Duodenal mucosa (tissue), 2 donors: ENCODE measurements around the gene ZNF718.
"Not testable (repeated sequence)": the region's sequence is repeated elsewhere in the genome, so short reads cannot be mapped to it uniquely, and the experiment has no call there.

Experiments
- H3K27ac ChIP-seq: one replicate; pipeline ENCODE4 v1.7.0; 2013; ENCODE audit warnings: low read depth, low read length
- H3K27me3 ChIP-seq, 2 donors: one replicate each; pipeline ENCODE4 v1.7.0; 2013; ENCODE audit warnings: low read length in 2 of 2, control low read depth in 1 of 2; ENCODE audit not compliant: insufficient read depth in 2 of 2, control insufficient read depth in 1 of 2
- H3K36me3 ChIP-seq, 2 donors: one replicate each; pipeline ENCODE4 v1.7.0; 2013; ENCODE audit warnings: low read length in 2 of 2, control low read depth in 1 of 2; ENCODE audit not compliant: insufficient read depth in 2 of 2, control insufficient read depth in 1 of 2
- H3K4me1 ChIP-seq, 2 donors: one replicate each; pipeline ENCODE4 v1.7.0; 2013; ENCODE audit warnings: low read length in 2 of 2, control low read depth in 1 of 2; ENCODE audit not compliant: insufficient read depth in 2 of 2, control insufficient read depth in 1 of 2
- H3K4me3 ChIP-seq, 2 donors: one replicate each; pipeline ENCODE4 v1.7.0; 2013; ENCODE audit warnings: low read length in 2 of 2, low read depth in 1 of 2
- H3K9ac ChIP-seq, 2 donors: one replicate each; pipeline ENCODE4 v1.7.0; 2013; ENCODE audit warnings: low read length in 2 of 2, low read depth in 1 of 2
- H3K9me3 ChIP-seq, 2 donors: one replicate each; pipeline ENCODE4 v1.7.0; 2013; ENCODE audit warnings: low read length in 2 of 2, control low read depth in 1 of 2; ENCODE audit not compliant: control insufficient read depth in 1 of 2

ZNF718 gene

DNA sequence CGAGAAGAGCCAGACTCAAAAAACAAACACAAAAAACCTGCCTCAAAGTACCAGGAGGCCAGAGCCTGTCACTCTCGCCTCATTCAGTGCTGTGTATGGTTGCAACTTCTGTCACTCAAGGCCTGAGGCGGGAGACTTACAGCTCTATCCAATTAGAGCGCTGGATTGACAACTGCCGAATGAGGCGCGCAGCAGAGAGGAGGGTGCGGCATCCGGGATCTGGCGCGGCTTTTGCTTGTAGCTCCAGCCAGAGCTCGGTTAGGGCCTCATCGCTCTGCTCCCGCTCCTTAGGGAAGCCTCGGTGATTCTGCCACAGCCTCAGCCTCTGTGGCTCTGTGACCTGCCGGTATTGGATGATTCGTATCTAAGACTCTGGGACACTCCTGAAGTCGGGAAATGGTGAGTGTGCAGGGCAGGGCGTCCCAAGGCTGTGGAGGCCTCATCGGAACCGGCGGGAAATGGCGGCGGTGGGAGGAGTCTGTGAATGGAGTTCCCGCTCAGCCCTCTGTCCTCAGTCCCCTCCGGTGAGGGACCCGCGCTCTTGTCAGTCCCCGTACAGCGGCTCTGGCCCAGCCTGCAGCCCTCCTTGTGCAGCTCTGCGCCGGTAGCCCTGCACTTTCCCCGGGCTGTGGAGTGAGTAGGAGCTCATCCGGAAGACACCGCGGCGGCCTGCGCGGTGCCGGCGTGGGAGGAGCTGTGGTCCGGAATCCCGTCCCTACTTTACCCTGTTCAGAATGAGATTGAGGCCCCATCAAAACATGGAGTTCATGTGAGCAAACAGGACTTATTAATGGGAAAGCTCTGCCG lies at the start of gene ZNF718:
Gene ZNF718 (plus strand): TSS at position 227 of the 807 bp plus-strand sequence. CDS start 170 bp downstream, at position 397.
- Histone ChIP-seq H3K36me3 (peaks cover 22 to 36% of the 10 kb centered on the region in 2 donors), H3K9ac (peak within 1 kb of the TSS; percentile 55 to 89), H3K4me1 (peaks cover 0 to 11% of the 10 kb centered on the region in 2 donors), H3K27me3 (no peaks in the 10 kb centered on the region), H3K4me3 (peak within 1 kb of the TSS; percentile 78 to 97), H3K9me3 (peaks cover 18 to 41% of the 10 kb centered on the region in 2 donors), H3K27ac (peak within 1 kb of the TSS; percentile 67)

DNA sequence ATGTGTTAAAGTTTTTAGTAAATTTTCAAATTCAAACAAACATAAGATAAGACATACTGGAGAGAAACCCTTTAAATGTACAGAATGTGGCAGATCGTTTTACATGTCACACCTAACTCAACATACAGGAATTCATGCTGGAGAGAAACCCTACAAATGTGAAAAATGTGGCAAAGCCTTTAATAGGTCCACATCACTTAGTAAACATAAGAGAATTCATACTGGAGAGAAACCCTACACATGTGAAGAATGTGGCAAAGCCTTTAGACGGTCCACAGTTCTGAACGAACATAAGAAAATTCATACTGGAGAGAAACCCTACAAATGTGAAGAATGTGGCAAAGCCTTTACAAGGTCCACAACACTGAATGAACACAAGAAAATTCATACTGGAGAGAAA lies 38.4 kb upstream of the ZNF718 start:
- Histone ChIP-seq H3K9me3 (peaks cover 74 to 75% of the 10 kb centered on the region in 2 donors), H3K4me3 (peak overlapping the region; percentile 17 to 22), H3K27me3 (no peaks in the 10 kb centered on the region), H3K4me1 (no peaks in the 10 kb centered on the region), H3K36me3 (peaks cover 15 to 38% of the 10 kb centered on the region in 2 donors), H3K27ac (no peak overlapping the region), H3K9ac (no peak overlapping the region)

DNA sequence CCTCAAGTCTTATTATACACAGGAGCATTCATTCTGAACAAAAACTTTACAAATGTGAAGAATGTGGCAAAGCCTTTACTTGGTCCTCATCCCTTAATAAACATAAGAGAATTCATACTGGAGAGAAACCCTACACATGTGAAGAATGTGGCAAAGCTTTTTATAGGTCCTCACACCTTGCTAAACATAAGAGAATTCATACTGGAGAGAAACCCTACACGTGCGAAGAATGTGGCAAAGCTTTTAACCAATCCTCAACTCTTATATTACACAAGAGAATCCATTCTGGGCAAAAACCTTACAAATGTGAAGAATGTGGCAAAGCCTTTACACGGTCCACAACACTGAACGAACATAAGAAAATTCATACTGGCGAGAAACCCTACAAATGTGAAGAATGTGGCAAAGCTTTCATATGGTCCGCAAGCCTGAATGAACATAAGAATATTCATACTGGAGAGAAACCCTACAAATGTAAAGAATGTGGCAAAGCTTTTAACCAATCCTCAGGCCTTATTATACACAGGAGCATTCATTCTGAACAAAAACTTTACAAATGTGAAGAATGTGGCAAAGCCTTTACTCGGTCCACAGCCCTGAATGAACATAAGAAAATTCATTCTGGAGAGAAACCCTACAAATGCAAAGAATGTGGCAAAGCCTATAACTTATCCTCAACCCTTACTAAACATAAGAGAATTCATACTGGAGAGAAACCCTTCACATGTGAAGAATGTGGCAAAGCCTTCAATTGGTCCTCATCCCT lies 37.6 kb upstream of the ZNF718 start:
- not testable (repeated sequence) for H3K27me3 ChIP-seq, H3K27ac ChIP-seq, H3K4me1 ChIP-seq, H3K4me3 ChIP-seq, H3K9ac ChIP-seq
- peaks cover 15 to 32% of the 10 kb centered on the region in 2 donors for H3K36me3 ChIP-seq
- H3K9me3 ChIP-seq: peaks cover 73 to 76% of the 10 kb centered on the region in 2 donors

DNA sequence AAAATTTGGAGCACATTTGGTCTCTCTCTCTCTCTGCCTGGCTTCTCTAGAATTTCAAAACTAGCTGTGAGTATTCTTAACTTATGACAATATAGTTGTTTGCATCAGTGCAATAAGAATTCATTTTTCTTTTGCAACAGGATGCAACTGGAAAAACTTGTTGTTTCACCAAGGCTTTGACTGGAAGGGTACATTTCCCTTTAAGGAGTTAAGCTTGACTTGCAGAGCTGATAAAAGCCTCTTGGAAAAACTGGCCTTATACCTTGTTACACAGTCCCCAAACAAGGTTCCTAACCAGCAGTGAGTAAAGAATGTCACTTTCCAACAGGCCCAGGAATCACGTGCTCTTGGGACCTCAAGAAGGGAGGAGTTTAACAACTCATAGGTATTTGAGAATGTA lies 25.9 kb upstream of the ZNF718 start:
- no peak overlapping the region for H3K27ac ChIP-seq
- no peaks in the 10 kb centered on the region for H3K27me3 ChIP-seq
- no peaks in the 10 kb centered on the region for H3K36me3 ChIP-seq
- no peak overlapping the region for H3K4me3 ChIP-seq
- no peak overlapping the region for H3K9ac ChIP-seq
- peaks cover 62 to 73% of the 10 kb centered on the region in 2 donors for H3K9me3 ChIP-seq
- no peaks in the 10 kb centered on the region for H3K4me1 ChIP-seq

DNA sequence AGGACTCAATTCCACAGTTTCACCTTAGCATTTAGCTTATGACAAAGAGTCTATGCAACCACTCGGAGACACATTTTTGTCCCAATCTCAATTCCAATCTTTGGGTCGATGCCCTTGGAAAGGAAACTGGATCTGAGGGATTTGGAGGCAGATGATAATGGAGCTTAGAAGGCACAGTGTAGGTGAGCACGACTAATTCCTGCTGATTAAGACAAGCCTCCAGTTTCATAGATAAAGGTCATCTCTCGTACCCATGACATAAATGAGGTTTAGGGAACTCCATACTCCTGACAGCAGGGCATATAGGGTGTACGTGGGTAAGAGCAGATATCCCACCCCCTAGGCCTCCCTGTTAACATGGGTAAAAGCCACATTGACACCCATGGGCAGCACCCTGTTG lies 24.4 kb upstream of the ZNF718 start:
- Histone ChIP-seq H3K27ac (no peak overlapping the region), H3K9me3 (peaks cover 51 to 61% of the 10 kb centered on the region in 2 donors), H3K27me3 (no peaks in the 10 kb centered on the region), H3K9ac (no peak overlapping the region), H3K4me3 (peak overlapping the region in 1 of 2 donors; percentile 18), H3K36me3 (no peaks in the 10 kb centered on the region), H3K4me1 (no peaks in the 10 kb centered on the region)

DNA sequence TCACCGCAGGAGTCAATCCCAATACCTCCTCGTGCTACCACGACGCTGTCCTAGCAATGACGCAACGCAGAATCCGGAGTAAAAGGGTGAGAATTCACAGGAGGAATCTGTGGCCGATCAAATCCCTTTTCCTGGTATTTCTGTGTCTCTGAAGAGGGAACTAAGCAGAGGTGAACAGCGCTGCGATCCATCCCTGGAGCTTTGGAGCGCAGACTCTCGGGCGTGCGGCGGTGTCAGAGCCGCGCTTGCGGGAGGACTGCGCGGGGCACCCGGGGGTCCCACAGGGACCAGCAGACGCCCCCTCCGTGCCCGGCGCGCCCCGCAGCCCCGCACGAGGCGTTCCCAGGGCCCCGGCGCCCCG lies 17.2 kb upstream of the ZNF718 start:
- H3K9ac ChIP-seq: no peak overlapping the region
- no peaks in the 10 kb centered on the region for H3K4me1 ChIP-seq
- peaks cover 17 to 39% of the 10 kb centered on the region in 2 donors for H3K9me3 ChIP-seq
- H3K27me3 ChIP-seq: peaks cover 3 to 7% of the 10 kb centered on the region in 2 donors
- no peak overlapping the region for H3K4me3 ChIP-seq
- H3K27ac ChIP-seq: no peak overlapping the region
- H3K36me3 ChIP-seq: no peaks in the 10 kb centered on the region

DNA sequence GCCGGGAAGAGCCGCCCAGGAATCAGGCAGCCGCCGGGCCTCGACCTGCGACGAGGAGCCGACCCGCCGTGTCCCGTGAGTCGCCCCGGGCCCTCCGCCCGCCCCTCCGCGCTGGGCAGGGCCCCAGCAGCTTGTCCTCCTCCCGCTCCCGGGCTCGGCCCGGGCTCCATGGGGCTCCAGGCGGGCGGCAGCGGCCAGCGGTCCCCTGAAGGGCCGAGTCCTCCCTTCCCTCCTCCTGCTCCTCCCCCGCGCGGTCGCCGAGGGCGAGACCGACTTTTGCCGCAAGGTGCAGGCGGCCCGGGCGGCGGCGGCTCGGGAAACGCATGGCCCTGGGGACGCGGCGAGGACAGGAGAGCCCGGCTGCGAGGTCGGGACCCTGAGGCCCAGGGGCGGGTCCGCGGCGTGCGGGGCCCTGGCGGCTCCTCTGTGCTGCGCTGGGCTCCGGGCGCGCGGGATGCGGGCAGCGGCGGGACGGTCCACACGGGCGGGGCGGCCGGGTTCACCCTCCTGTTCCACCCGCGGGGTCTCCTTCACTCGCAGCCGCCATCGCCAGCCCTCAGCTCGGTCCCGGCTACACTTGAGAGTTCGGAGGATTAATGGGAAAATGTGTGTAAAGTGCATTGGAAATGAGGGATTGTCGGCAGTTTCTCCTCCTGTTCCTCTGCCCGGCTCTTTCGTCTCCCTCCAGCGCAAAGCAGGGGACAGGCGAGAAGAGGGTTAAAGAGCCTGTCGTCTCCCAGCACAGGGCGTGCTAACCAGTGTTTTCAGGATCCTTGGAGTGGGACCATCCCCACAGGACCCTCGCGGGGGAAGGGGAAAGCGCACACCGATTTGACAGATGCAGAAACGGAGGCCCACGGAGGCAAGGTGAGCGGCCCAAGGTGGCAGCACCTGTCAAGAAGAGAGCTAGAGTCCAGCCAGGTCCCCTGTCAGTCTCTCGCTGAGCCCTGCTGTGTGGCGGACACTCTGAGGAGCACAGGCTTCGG lies 16.6 kb upstream of the ZNF718 start:
- Histone ChIP-seq H3K9me3 (peaks cover 12 to 39% of the 10 kb centered on the region in 2 donors), H3K4me1 (no peaks in the 10 kb centered on the region), H3K36me3 (no peaks in the 10 kb centered on the region), H3K4me3 (peak overlapping the region in 1 of 2 donors; percentile 10), H3K27me3 (peaks cover 3 to 7% of the 10 kb centered on the region in 2 donors), H3K27ac (no peak overlapping the region), H3K9ac (no peak overlapping the region)

DNA sequence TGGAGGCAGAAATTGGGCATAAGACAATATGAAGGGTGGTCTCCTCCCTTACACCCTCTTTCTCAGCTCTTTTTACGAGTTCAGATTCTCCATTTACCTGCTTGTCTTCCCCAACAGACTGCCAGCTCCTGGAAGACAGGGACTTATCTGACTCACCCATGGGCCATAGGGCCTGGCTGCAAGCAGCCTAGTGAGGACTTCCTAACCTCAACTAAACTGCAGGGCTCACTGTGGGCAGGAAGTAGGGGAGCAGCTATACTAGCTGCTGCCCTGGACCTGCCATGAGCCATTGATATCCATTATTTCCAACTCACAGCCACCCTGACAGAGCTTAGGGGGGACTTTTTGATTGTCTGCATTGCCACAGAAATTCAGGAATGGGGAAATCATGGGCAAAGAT lies 11.5 kb upstream of the ZNF718 start:
- no peaks in the 10 kb centered on the region for H3K36me3 ChIP-seq
- H3K27me3 ChIP-seq: peaks cover 3 to 7% of the 10 kb centered on the region in 2 donors
- no peak overlapping the region for H3K27ac ChIP-seq

DNA sequence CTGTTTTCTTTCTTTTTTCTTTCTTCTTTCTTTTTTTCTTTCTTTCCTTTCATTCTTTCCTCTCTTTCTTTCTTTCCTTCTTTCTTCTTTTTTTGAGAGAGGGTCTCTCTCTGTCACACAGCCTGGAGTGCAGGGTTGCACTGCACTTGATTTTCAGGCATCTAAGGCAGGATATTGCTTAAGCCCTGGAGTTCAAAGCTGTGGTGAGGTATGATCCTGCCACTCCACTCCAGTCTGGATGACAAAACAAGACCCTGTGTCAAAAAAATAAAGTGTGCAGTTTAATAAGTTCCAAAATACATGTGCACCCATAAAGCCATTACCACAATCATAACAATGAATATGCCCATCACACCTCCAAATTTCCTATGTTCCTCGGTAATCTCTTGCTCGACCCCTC lies 10.6 kb upstream of the ZNF718 start:
- Histone ChIP-seq H3K9me3 (peaks cover 5 to 12% of the 10 kb centered on the region in 2 donors), H3K27me3 (no peaks in the 10 kb centered on the region)

More for the DNA sequence above, 11.5 kb upstream of the ZNF718 start:
- Histone ChIP-seq H3K9me3 (peaks cover 5 to 18% of the 10 kb centered on the region in 2 donors), H3K4me3 (no peak overlapping the region), H3K4me1 (no peaks in the 10 kb centered on the region), H3K9ac (no peak overlapping the region)

More for the DNA sequence above, 10.6 kb upstream of the ZNF718 start:
- no peaks in the 10 kb centered on the region for H3K36me3 ChIP-seq
- H3K9ac ChIP-seq: no peak overlapping the region
- H3K4me1 ChIP-seq: no peaks in the 10 kb centered on the region
- no peak overlapping the region for H3K27ac ChIP-seq
- H3K4me3 ChIP-seq: no peak overlapping the region
